OCI-LY7 (cell line): Measurements from ENCODE around the gene INSIG1. TPM values are rescaled to one million over a fixed set of nuclear protein-coding genes. Genes with fewer than 3 reads are reported as not detected.

Experiments used
- BruUV-seq: library from RNA; stranded (reverse); fragments of 400-500 nt; replicated peaks from 2 replicates; lab custom pipeline; 2021; lab: Mats Ljungman, UMichigan
- CTCF ChIA-PET: fragments of 300-600 bp; sonication (Branson Sonifier 250); formaldehyde crosslinking; loops from one replicate; lab custom pipeline; 2022; ENCODE audit warnings: antibody characterized with exemption; ENCODE audit not compliant: unreplicated experiment; lab: Charles Lee
- POLR2A ChIA-PET: fragments of 300-600 bp; sonication (Branson Sonifier 250); formaldehyde crosslinking; loops from one replicate; lab custom pipeline; 2022; ENCODE audit warnings: antibody characterized with exemption; lab: Charles Lee
- DNase-seq: peaks from one replicate; pipeline ENCODE4 v3.0.0-alpha.2; 2015; ENCODE audit warnings: low spot score
- H2AFZ ChIP-seq: fragments of 200-600 bp; sonication (generic), shearing (Covaris generic); 2 replicates; pipeline ENCODE4 v1.6.1; 2014; ENCODE audit warnings: mild to moderate bottlenecking, antibody characterized with exemption, low read length, moderate library complexity
- H3K27ac ChIP-seq: fragments of 200-600 bp; sonication (generic); 2 replicates; pipeline ENCODE4 v1.5.1; 2014; ENCODE audit warnings: mixed run types, low read depth, mild to moderate bottlenecking, moderate library complexity, low read length, inconsistent platforms; ENCODE audit not compliant: poor library complexity, severe bottlenecking
- H3K36me3 ChIP-seq: fragments of 200-600 bp; sonication (generic); 2 replicates; pipeline ENCODE4 v1.6.1; 2014; ENCODE audit warnings: mild to moderate bottlenecking, antibody characterized with exemption, low read length, moderate library complexity, mixed read lengths; ENCODE audit not compliant: insufficient read depth
- H3K4me1 ChIP-seq: fragments of 200-600 bp; sonication (generic); 2 replicates; pipeline ENCODE4 v1.5.1; 2014; ENCODE audit warnings: mild to moderate bottlenecking, low read length; ENCODE audit not compliant: insufficient read depth, poor library complexity, severe bottlenecking
- H3K4me2 ChIP-seq: fragments of 200-600 bp; sonication (generic); 2 replicates; pipeline ENCODE4 v1.6.1; 2014; ENCODE audit warnings: mild to moderate bottlenecking, low read length
- H3K4me3 ChIP-seq: fragments of 200-600 bp; sonication (generic); 2 replicates; pipeline ENCODE4 v1.5.1; 2014; ENCODE audit warnings: mild to moderate bottlenecking, low read depth, low read length; ENCODE audit not compliant: poor library complexity, severe bottlenecking
- H3K79me2 ChIP-seq: fragments of 200-600 bp; sonication (generic); 2 replicates; pipeline ENCODE4 v1.6.1; 2016; ENCODE audit warnings: low read depth, mild to moderate bottlenecking, low read length, moderate library complexity, mixed read lengths; ENCODE audit not compliant: insufficient read depth
- H3K9me2 ChIP-seq: fragments of 200-600 bp; sonication (generic); 2 replicates; pipeline ENCODE4 v1.6.1; 2016; ENCODE audit warnings: mild to moderate bottlenecking, low read length, mixed read lengths; ENCODE audit not compliant: insufficient read depth
- H3K9me3 ChIP-seq: fragments of 200-600 bp; sonication (generic); 2 replicates; pipeline ENCODE4 v1.6.1; 2014; ENCODE audit warnings: mild to moderate bottlenecking, mixed run types, low read length, mixed read lengths
- H4K20me1 ChIP-seq: fragments of 200-600 bp; sonication (generic); 2 replicates; pipeline ENCODE4 v1.6.1; 2014; ENCODE audit warnings: mild to moderate bottlenecking, antibody characterized with exemption, low read length, moderate library complexity, mixed read lengths; ENCODE audit not compliant: insufficient read depth
- CTCF ChIP-seq: fragments of 200-600 bp; sonication (generic); conservative IDR thresholded peaks from 2 replicates; pipeline ENCODE4 v1.5.1; 2014; ENCODE audit warnings: mild to moderate bottlenecking, antibody characterized with exemption, low read length, moderate library complexity, mixed read lengths
- EZH2phosphoT487 ChIP-seq: fragments of 200-600 bp; sonication (generic); IDR thresholded peaks from 2 replicates; pipeline ENCODE4 v1.6.1; 2018; ENCODE audit warnings: low read depth, borderline replicate concordance, mild to moderate bottlenecking, mixed run types, antibody characterized with exemption, low read length, moderate library complexity, mixed read lengths
- intact Hi-C: fragments of 100-400 bp; cut with micrococcal nuclease; formaldehyde crosslinking; loops from one replicate; pipeline ENCODE4 v1.10.0; 2022; ENCODE audit not compliant: unreplicated experiment
- total RNA-seq, 2 experiments: library from RNA; depleted of rRNA in 1 of 2; stranded (reverse); fragments of >200 nt in 1 of 2; shearing (Covaris generic) in 1 of 2; gene quantifications; 2 replicates each; pipeline ENCODE4 v1.2.3, GENCODE V29; 2014 to 2022

INSIG1 gene
- total RNA-seq, 2 experiments from 2014 or later = 122 to 164 TPM

GRCh38 chr7:155268921-155269650 is 28.6 kb upstream of the INSIG1 start:
- intact Hi-C loops = no loop called here
- H4K20me1 ChIP-seq = no peaks in the 10 kb centered on the region
- TF ChIP-seq CTCF (no peak), EZH2phosphoT487 (no peak)
- H3K79me2 ChIP-seq = no peaks in the 10 kb centered on the region
- no peak for DNase-seq
- no peak overlapping the region for H3K4me3 ChIP-seq
- H3K27ac ChIP-seq = no peak overlapping the region
- CTCF ChIA-PET = no interaction called here
- H3K9me3 ChIP-seq = no peaks in the 10 kb centered on the region
- H3K4me2 ChIP-seq = no peak overlapping the region
- no peak overlapping the region for H2AFZ ChIP-seq
- BruUV-seq = no TSS peak
- H3K36me3 ChIP-seq = no peaks in the 10 kb centered on the region
- H3K4me1 ChIP-seq = no peaks in the 10 kb centered on the region
- POLR2A ChIA-PET = no interaction called here
- H3K9me2 ChIP-seq = no peaks in the 10 kb centered on the region

- no peak overlapping the region for H3K27ac ChIP-seq
- POLR2A ChIA-PET = interaction anchor here (0.5 to 0.6 kb wide), 2 partner anchors 510 to 760 kb away, joined by 3 to 4 read pairs; no protein-coding TSS in a partner anchor
- H3K9me2 ChIP-seq = no peaks in the 10 kb centered on the region
- no peaks in the 10 kb centered on the region for H4K20me1 ChIP-seq
- intact Hi-C loops = no loop called here
- no peaks in the 10 kb centered on the region for H3K9me3 ChIP-seq
- TF ChIP-seq CTCF (no peak), EZH2phosphoT487 (no peak)
- H3K4me2 ChIP-seq = no peak overlapping the region
- H3K4me1 ChIP-seq = no peaks in the 10 kb centered on the region
- H3K4me3 ChIP-seq = no peak overlapping the region
- DNase-seq = no peak
- no peak overlapping the region for H2AFZ ChIP-seq
- no peaks in the 10 kb centered on the region for H3K36me3 ChIP-seq
- no peaks in the 10 kb centered on the region for H3K79me2 ChIP-seq
- no TSS peak for BruUV-seq
- CTCF ChIA-PET = no interaction called here
These were observed 27.7 kb upstream of the INSIG1 start for GRCh38 chr7:155269766-155270585.

- intact Hi-C loops = no loop called here
- Histone ChIP-seq H3K4me2 (no peak overlapping the region), H3K4me3 (no peak overlapping the region), H2AFZ (no peak overlapping the region), H3K27ac (no peak overlapping the region), H4K20me1 (no peaks in the 10 kb centered on the region), H3K9me2 (no peaks in the 10 kb centered on the region), H3K4me1 (no peaks in the 10 kb centered on the region), H3K79me2 (no peaks in the 10 kb centered on the region), H3K9me3 (no peaks in the 10 kb centered on the region), H3K36me3 (no peaks in the 10 kb centered on the region)
- TF ChIP-seq CTCF = no peak
- TF ChIP-seq EZH2phosphoT487 = no peak
- no peak for DNase-seq
- CTCF ChIA-PET = no interaction called here
- no TSS peak for BruUV-seq
- POLR2A ChIA-PET = interaction anchor here (0.6 kb wide), 1 partner anchor 510 kb away, joined by 3 read pairs; no protein-coding TSS in a partner anchor
These were observed 26.8 kb upstream of the INSIG1 start for GRCh38 chr7:155270861-155271260.
